Astrocyte (in vitro differentiated cells and primary cell): ENCODE measurements around the gene GLYR1.

ENCODE experiments used
- EZH2 ChIP-seq: IDR thresholded peaks from 2 replicates; pipeline ENCODE4 v1.6.1; 2012; ENCODE audit warnings: mild to moderate bottlenecking, low read length, inconsistent platforms; ENCODE audit not compliant: insufficient read depth
- TF ChIP-seq, protein P1 (sequence below): IDR thresholded peaks from 2 replicates; pipeline ENCODE4 v1.5.1; 2011; ENCODE audit warnings: low read depth, mild to moderate bottlenecking, inconsistent platforms, low read length, moderate library complexity; ENCODE audit not compliant: insufficient read depth

DNA sequence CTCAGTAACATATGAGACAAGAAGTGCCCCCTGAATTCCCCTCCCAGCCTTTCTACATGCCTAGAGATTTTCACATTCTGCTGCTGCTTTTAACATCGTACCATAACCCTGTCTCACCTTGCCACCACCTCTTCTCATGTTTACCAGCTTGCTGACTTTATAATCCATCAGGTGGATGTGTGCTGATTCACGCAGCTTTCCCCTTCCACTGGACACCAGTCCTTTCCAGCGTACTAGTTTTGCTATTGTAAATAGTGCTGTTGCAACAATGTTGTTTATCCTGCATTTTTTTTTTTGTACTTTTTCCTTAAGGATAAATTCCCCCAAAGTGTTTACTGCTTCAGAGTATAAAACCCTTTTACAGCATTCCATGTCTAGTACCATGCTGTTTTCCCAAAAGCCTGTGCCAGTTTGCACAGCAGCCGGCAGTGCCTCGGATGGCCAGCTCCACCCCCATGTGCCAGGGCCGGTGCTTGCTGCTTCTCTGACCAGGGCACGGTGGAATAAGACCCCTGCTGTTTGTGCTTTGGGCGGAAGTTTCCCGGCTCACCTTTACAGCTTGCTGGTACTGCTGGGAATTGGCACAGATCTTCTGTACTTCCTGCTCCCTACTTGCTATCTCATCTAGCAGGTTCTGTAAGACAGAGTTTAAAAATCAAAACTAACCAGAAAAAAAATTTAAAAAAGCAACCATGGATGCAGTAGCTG, 41.5 kb upstream of the GLYR1 start:
- TF ChIP-seq, protein P1, sequence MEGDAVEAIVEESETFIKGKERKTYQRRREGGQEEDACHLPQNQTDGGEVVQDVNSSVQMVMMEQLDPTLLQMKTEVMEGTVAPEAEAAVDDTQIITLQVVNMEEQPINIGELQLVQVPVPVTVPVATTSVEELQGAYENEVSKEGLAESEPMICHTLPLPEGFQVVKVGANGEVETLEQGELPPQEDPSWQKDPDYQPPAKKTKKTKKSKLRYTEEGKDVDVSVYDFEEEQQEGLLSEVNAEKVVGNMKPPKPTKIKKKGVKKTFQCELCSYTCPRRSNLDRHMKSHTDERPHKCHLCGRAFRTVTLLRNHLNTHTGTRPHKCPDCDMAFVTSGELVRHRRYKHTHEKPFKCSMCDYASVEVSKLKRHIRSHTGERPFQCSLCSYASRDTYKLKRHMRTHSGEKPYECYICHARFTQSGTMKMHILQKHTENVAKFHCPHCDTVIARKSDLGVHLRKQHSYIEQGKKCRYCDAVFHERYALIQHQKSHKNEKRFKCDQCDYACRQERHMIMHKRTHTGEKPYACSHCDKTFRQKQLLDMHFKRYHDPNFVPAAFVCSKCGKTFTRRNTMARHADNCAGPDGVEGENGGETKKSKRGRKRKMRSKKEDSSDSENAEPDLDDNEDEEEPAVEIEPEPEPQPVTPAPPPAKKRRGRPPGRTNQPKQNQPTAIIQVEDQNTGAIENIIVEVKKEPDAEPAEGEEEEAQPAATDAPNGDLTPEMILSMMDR, result no peak
- TF ChIP-seq EZH2, result no peak
